ENCODE measurements around the gene RHOU.

- TF ChIP-seq CREB1 (CRISPR knock-in tag; IDR thresholded peaks at IDR 0.05; ENCODE audit: low read depth) (no peak), EZH2phosphoT487 (IDR thresholded peaks at IDR 0.05; ENCODE audit: unreplicated experiment) (no peak), STAT1 (IDR thresholded peaks at IDR 0.05; ENCODE audit: unreplicated experiment) (no peak), EZH2 (IDR thresholded peaks at IDR 0.05; ENCODE audit: low read depth, unreplicated experiment) (no peak), JUNB (IDR thresholded peaks at IDR 0.05; ENCODE audit: unreplicated experiment) (no peak), REST (IDR thresholded peaks at IDR 0.05; ENCODE audit: unreplicated experiment) (no peak), POLR2AphosphoS5 (IDR thresholded peaks at IDR 0.05; ENCODE audit: low read depth) (no peak), ZNF331 (CRISPR knock-in tag; IDR thresholded peaks at IDR 0.05; ENCODE audit: low read depth) (no peak), NANOG (IDR thresholded peaks at IDR 0.05; ENCODE audit: borderline replicate concordance) (no peak)
- TF ChIP-seq, protein P1, sequence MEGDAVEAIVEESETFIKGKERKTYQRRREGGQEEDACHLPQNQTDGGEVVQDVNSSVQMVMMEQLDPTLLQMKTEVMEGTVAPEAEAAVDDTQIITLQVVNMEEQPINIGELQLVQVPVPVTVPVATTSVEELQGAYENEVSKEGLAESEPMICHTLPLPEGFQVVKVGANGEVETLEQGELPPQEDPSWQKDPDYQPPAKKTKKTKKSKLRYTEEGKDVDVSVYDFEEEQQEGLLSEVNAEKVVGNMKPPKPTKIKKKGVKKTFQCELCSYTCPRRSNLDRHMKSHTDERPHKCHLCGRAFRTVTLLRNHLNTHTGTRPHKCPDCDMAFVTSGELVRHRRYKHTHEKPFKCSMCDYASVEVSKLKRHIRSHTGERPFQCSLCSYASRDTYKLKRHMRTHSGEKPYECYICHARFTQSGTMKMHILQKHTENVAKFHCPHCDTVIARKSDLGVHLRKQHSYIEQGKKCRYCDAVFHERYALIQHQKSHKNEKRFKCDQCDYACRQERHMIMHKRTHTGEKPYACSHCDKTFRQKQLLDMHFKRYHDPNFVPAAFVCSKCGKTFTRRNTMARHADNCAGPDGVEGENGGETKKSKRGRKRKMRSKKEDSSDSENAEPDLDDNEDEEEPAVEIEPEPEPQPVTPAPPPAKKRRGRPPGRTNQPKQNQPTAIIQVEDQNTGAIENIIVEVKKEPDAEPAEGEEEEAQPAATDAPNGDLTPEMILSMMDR (conservative IDR thresholded peaks at IDR 0.05; ENCODE audit: low read depth in 2 of 2), result no peak
Measured at GRCh38 chr1:228735871-228736586, 750 bp downstream of the RHOU start.
